HG03196 (cell line): Measurements from ENCODE around the gene DCAF10.
A peak's percentile ranks its signal among the peaks of the same experiment; 100 is the strongest.
"Not testable (repeated sequence)": the region's sequence is repeated elsewhere in the genome, so short reads cannot be mapped to it uniquely, and the experiment has no call there.

Experiments used
- ATAC-seq: cut with Tn5 transposase; IDR thresholded peaks from one replicate; pipeline ENCODE4 v1.9.1; 2021; ENCODE audit not compliant: unreplicated experiment

Gene DCAF10

GRCh38 chr9:37790096-37790495, 10.5 kb upstream of the DCAF10 start:
- ATAC-seq: no peak

DNA sequence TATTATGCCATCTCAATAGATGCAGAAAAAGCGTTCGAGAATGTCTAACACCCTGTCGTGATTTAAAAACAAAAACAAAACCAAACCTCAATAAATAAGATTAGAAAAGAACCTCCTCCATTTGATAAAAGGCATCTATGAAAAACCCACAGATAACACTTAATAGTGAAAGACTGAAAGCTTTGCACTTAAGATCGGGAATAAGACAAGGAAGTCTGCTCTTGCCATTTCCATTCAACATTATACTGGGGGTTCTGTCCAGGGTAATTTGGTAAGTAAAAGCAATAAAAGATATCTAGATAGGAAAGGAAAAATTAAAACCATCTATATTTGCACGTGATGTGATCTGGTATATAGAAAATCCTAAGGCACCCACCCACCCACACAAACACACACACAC, 8.5 kb upstream of the DCAF10 start:
- ATAC-seq: no peak

DNA sequence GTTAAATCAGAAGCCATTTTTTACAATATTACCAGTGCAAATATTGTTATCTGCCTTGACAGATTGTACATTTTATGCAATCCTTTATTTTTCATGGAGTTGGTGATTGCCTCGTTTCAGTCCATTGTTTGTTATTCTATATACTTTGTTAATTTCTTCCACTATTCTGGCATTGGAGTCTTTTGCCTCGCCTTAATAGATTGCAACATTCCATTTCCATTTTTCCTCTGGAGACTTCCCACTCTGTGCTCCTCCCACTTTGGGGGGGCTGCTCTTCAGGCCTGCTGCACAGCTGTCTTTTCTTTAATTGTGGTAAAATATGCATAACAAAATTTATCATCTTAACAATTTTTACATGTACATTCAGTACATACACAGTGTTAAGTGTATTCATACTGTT, 4.4 kb upstream of the DCAF10 start:
- ATAC-seq: no peak

- ATAC-seq: no peak
These were observed 1.9 kb upstream of the DCAF10 start for GRCh38 chr9:37798677-37799076.

DNA sequence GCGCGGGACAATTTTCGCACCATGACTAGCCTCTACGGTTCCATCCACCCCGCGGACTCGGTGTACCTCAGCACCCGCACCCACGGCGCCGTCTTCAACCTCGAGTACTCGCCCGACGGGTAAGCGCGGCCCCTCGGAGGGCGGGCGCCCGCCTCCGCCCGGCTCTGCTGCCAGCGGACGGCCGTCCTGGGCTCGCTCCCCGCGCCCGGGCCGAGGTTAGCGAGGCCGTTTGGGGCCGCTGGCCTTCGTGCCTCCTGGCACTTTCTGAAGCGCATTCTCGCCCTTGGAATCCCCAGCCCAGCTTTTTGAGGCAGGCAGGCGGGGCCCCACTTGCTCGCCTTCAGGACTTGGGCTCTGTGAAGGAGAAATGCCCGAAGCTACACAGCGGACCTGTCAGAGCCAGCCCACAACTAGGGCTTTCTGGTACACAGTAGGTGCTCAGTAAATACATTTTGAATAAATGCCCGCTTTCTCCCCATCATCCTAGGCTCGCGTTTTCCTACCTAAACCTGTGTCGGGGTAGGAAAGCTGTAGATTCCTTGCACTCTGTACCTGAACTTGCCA, 772 bp downstream of the DCAF10 start:
- ATAC-seq: peak; percentile 50

DNA sequence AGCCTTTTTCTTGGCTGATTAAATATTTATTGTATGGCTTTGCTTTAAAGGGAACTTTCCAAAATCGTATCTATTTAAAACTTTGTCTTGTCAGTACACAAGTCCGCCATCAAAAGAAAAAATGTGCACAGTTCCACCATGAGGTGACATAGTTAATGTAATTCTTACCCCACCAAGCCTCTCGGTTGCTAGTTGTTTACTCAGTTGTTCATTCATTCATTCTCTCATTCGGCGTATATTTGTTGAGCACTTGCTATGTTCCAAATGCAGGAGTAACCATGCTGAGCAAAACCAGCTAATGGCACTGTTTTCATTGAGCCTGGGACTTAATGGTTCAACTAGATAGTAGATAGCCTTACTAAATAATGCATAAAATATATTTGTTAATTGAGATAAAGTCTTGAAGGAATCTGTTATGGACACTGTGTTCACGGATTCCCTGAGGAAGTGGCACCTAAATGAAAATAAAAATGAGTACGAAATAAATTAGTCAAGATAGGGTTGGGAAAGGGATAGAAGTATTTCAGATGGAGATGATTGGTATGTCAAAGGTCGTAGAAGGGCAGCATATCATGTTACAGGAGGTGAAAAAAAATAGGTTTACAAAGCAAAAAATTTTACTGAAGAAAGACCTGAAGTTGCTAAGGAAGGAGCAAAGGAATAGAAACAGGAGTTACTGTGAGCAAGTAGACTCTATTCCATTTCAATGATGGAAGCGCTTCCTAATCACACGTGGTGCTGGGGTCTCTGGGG, 1.5 kb downstream of the DCAF10 start:
- no peak for ATAC-seq

DNA sequence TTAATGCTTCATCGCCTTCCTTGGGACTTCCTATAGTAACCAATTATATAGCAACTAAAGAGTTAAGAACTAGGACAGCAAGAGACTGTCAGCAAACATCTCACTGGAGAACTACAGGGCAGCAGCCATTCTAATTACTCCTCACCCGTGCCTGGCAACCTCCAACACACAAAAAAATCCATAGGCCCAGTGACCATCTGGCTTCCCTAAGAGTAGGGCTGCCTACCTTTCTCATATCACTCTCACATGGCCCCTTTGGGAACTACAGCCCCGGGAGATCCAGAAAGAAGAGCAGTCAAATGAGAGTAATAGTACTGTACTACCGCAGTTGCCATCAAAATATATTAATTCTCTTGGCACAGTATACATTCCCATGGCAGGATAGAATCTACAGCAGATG, 5.7 kb downstream of the DCAF10 start:
- ATAC-seq: no peak

DNA sequence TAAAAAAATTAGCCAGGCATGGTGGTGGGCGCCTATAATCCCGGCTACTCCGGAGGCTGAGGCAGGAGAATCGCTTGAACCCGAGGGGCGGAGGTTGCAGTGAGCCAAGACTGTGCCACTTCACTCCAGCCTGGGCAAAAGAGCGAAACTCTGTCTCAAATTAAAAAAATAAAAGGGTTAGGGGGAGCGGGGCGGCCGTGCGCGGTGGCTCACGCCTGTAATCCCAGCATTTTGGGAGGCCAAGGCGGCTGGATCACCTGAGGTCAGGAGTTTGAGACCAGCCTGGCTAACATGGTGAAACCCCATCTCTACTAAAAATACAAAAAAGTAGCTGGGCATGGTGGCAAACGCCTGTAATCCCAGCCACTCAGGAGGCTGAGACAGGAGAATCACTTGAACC, 9.1 kb downstream of the DCAF10 start:
- ATAC-seq: not testable (repeated sequence)

GRCh38 chr9:37811906-37812476, 11.4 kb downstream of the DCAF10 start:
- ATAC-seq: no peak

DNA sequence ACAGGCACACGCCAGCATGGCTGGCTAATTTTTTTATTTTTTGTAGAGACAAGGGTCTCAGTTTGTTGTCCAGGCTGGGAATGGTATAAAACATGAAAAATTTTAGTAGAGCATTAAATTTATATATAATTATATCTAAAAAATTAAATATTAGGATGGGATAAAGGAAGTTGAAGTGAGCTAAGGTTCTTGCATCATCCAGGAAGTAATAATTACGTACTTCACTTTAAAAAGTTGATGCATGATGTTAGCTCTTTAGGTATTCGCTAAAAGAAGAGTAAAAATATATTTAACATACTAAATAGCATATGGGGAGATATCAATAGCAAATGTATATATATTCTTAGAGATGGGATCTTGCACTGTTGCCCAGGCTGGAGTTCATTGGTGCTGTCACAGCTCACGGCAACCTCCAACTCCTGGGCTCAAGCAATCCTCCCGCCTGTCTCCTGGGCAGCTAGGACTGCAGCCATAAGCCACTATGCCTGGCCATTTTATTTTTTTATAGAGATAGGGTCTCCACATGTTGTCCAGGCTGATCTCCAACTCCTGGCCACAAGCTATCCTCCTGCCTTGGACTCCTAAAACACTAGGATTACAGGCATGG, 12.3 kb downstream of the DCAF10 start:
- ATAC-seq: no peak

- ATAC-seq: no peak
These were observed 18.3 kb downstream of the DCAF10 start for GRCh38 chr9:37818849-37819248.

DNA sequence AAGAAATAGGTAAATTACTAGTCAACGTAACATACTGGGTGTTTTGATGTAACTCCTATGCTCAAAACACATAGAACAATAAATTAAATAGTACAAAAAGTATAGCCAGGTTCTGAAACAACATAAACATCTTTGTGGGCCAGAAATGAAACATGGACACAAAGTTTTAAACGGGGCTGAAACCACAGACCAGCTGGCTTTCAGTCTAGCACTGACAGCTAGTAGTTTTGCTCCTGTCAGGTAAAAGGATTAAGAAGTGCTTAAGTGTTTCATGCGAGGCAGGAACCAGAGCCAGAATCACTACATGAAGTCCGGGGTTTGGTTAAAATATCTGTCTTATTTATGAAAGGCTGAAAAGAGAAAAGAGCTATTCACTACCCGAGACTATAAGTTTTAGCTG, 19.5 kb downstream of the DCAF10 start:
- no peak for ATAC-seq

DNA sequence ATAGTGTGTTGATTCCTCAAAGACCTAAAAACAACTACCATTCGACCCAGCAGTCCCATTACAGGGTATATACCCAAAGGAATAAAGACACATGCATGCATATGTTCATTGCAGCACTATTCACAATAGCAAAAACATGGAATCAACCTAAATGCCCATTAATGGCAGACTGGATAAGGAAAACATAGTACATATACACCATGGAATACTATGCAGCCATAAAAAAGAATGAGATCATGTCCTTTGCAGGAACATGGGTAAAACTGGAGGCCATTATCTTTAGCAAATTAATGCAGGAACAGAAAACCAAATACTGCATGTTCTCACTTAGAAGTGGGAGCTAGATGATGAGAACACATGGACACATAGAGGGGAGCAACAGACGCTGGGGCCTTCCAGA, 24.6 kb downstream of the DCAF10 start:
- not testable (repeated sequence) for ATAC-seq

GRCh38 chr9:37827483-37828165, 27.0 kb downstream of the DCAF10 start:
- no peak for ATAC-seq

DNA sequence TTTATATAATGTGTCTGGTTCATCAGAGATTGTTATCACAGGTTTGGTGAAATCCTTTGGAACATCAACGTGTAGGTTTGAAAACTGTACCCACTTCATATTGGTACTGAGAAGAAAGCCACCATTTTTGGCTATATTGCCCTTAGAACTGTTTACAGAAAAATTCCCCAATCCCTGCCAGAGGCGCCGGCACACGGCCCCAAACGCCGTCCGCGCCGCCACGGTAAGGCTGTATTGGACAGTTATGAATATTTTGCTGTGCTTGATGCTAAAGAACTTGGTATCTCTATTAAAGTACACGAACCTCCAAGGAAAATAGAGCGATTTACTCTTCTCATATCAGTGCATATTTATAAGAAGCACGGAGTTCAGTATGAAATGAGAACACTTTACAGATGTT, 35.2 kb downstream of the DCAF10 start:
- ATAC-seq: no peak

DNA sequence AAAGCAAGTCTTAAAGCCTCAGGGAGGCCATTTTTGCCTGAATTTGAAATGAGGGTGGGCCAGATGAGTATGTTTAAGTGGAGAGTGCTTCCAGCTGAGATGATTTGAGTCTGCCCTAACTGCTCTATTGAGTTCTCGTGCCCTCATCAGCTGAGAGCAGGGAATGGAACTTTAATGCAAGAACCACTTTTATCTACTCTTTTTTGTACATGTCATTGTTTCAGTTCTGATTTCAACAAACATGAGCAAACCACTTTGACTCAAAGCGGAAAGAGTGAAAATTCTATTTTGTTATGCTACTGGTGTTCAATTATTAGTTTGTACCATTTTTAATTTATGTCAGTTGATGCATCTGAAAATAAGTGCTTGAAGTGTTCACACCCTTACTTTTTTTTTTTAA, 35.8 kb downstream of the DCAF10 start:
- no peak for ATAC-seq

GRCh38 chr9:37839496-37840461, 39.2 kb downstream of the DCAF10 start:
- no peak for ATAC-seq

DNA sequence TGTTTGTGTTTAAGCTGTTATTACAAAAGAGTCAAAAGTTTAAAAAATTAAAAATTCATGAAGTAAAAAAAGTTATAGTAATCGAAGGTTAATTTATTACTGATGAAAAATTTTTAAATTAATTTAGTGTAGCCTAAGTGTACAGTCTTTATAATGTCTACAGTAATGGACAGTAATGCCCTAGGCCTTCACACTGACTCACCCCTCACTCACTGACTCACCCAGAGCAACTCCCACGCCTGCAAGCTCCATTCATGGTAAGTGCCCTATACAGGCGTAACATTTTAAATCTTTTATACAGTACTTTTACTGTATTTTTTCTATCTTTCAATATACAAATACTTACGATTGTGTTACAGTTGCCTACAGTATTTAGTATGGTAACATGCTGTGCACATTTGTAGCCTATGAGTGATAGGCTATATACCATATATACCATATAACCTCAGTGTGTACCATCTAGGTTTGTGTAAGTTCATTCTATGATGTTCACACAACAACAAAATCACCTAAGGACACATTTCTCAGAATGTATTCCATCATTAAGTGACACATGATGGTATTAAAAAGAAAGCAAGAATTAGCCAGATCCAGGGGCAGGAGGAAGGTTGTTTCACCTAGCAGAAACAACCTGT, 40.1 kb downstream of the DCAF10 start:
- no peak for ATAC-seq

GRCh38 chr9:37852222-37852621, 51.6 kb downstream of the DCAF10 start:
- ATAC-seq: no peak

- ATAC-seq: no peak
These were observed 56.0 kb downstream of the DCAF10 start for GRCh38 chr9:37856551-37856950.
